Measurements from ENCODE around the gene IL10.

The IL10 gene

DNA sequence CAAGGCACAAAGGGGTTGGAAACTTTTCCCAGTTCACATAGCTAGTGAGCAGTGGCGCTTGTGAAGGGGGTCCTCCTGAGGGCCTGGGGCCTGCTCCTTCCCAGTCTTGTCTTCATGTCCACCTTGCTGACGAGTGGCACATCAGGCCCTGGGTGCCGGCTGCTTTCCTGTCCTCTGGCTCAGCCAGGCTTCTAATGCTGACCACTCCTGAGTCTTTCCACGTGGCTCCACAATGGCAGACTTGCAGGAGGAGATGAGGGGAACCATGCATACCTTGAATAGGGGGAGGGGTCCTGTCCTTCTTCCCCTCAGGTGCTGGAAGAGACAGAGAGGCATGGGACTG lies 48.9 kb downstream of the IL10 start:
- Histone ChIP-seq H3K9ac (ENCODE audit: insufficient read length, low read depth) (peak overlapping the region; percentile 29), H3K4me1 (ENCODE audit: insufficient read depth, insufficient read length) (peaks cover 24% of the 10 kb centered on the region), H3K36me3 (ENCODE audit: insufficient read depth, insufficient read length, low read length) (no peaks in the 10 kb centered on the region), H3K4me3 (ENCODE audit: insufficient read length, low read depth) (no peak overlapping the region), H3K9me3 (ENCODE audit: insufficient read depth, low read length) (no peaks in the 10 kb centered on the region), H3K27me3 (ENCODE audit: insufficient read depth, insufficient read length) (no peaks in the 10 kb centered on the region)
- TF ChIP-seq YY1 (IDR thresholded peaks at IDR 0.05; ENCODE audit: insufficient read depth, insufficient read length) (no peak), ZNF274 (IDR thresholded peaks at IDR 0.05; ENCODE audit: low read depth, low read length) (no peak), SUZ12 (IDR thresholded peaks at IDR 0.05; ENCODE audit: extremely low read depth, insufficient read depth, insufficient read length) (no peak)
- no peak for DNase-seq (ENCODE audit: low read depth, low spot score)

DNA sequence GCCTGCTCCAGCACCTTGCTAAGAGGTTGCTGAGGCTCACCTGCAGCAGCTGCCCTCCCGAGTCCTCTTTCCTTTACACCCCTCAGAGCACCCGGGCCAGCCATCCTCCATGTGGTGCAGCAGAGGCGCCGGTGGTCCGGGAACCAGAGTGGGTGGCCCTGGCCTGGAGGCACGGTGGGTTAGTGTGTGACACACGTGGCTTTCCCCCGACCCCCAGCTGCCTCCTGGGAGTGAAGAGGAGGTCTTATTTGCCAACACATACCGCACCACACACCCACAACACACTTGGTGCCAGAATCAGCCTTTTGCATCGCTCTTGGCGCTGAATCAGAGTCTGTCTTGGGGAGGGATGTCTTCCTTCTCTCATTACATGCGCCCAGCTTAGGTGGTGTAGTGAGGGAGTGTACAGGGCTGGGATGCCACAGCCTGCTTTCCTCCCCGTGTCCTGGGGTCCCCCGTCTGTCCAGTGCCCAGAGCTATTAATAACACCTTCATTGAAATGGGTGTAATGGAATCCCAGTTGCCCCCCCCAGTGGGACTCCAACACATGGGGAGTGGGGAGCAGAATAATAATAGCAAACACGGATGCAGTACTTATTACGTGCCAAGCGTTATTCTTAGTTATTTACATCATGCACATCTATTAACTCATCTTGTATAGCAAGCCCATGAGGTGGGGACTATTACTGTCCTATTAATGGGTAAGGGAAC lies 49.4 kb downstream of the IL10 start:
- H3K4me3 ChIP-seq (ENCODE audit: insufficient read length, low read depth), result no peak overlapping the region
- no peak for DNase-seq (ENCODE audit: low read depth, low spot score)
- H3K4me1 ChIP-seq (ENCODE audit: insufficient read depth, insufficient read length), result peaks cover 24% of the 10 kb centered on the region
- H3K36me3 ChIP-seq (ENCODE audit: insufficient read depth, insufficient read length, low read length), result no peaks in the 10 kb centered on the region
- H3K27me3 ChIP-seq (ENCODE audit: insufficient read depth, insufficient read length), result no peaks in the 10 kb centered on the region
- no peak overlapping the region for H3K9ac ChIP-seq (ENCODE audit: insufficient read length, low read depth)
- H3K9me3 ChIP-seq (ENCODE audit: insufficient read depth, low read length), result no peaks in the 10 kb centered on the region
- TF ChIP-seq YY1 (IDR thresholded peaks at IDR 0.05; ENCODE audit: insufficient read depth, insufficient read length), result no peak
- TF ChIP-seq SUZ12 (IDR thresholded peaks at IDR 0.05; ENCODE audit: extremely low read depth, insufficient read depth, insufficient read length), result no peak
- TF ChIP-seq ZNF274 (IDR thresholded peaks at IDR 0.05; ENCODE audit: low read depth, low read length), result no peak

DNA sequence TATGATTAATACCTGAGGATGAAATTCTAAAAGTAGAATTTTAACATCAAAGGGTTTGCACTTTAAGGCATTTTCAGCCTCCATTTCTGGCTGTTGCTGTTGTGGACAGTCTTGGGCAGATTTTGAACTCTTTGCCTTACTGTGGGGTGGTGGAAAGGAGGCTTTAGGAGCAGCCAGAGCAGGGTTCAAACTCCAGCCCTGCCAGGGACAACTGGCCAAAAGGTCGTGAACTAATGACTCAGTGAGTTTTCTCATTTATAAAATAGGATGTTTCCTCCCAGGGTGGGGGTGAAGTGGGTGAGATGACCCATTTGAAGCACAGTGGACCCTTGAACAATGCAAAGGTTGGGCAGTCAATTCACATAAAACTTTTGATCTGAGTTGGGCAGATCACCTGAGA lies 50.8 kb downstream of the IL10 start:
- Histone ChIP-seq H3K9me3 (ENCODE audit: insufficient read depth, low read length) (no peaks in the 10 kb centered on the region), H3K4me3 (ENCODE audit: insufficient read length, low read depth) (no peak overlapping the region), H3K4me1 (ENCODE audit: insufficient read depth, insufficient read length) (peaks cover 24% of the 10 kb centered on the region), H3K27me3 (ENCODE audit: insufficient read depth, insufficient read length) (no peaks in the 10 kb centered on the region), H3K9ac (ENCODE audit: insufficient read length, low read depth) (no peak overlapping the region), H3K36me3 (ENCODE audit: insufficient read depth, insufficient read length, low read length) (no peaks in the 10 kb centered on the region)
- no peak for DNase-seq (ENCODE audit: low read depth, low spot score)
- TF ChIP-seq YY1 (IDR thresholded peaks at IDR 0.05; ENCODE audit: insufficient read depth, insufficient read length) (no peak), ZNF274 (IDR thresholded peaks at IDR 0.05; ENCODE audit: low read depth, low read length) (no peak), SUZ12 (IDR thresholded peaks at IDR 0.05; ENCODE audit: extremely low read depth, insufficient read depth, insufficient read length) (no peak)

DNA sequence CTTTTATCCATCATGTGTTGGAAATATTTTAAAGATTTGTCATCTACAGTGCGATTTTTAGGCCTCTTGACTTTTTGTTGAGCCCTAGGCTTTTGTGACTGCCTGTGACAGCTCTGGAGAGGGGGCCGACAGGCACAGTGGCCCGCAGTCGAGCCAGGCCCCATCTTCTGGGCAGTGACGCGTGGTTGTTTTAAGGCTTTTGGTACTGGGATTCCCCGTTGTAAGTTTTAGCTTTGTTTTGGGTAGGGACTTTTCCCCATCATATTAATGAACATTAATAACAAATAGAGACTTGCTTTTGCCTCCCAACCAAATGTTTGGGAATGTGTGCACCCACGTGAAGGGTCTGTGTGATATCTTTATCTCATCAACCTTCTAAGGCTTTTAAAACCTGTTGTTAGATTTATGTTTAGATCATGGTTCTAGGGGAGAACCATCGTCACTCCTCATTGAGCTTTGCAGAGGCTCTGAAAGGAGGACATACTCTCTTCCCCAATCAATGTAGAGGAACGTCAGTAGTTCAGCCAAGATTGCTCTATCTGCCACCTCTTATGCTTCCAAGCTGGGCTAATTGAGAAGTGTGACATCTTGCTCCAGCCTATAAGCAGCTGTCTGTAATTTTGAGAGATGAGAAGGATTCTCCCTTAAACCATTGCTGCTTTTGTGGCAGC lies 53.0 kb downstream of the IL10 start:
- DNase-seq (ENCODE audit: low read depth, low spot score), result no peak
- peaks cover 16% of the 10 kb centered on the region for H3K4me1 ChIP-seq (ENCODE audit: insufficient read depth, insufficient read length)

DNA sequence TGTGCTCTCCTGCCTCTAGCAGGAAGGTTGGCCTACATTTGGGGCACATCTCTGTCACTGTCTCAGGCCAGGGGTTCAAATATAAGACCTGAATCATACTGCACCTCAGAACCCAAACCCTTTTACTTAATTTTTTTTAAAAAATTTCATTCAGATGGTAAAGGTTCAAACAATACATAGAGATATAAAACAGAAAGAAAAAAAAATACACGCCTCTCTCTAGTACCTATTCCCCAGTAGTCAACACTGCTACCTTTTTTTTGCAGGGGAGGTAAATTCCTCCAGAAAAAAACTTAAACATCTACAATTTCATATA lies 54.7 kb downstream of the IL10 start:
- H3K9ac ChIP-seq (ENCODE audit: insufficient read length, low read depth), result no peak overlapping the region
- no peaks in the 10 kb centered on the region for H3K9me3 ChIP-seq (ENCODE audit: insufficient read depth, low read length)
- H3K27me3 ChIP-seq (ENCODE audit: insufficient read depth, insufficient read length), result no peaks in the 10 kb centered on the region
- TF ChIP-seq ZNF274 (IDR thresholded peaks at IDR 0.05; ENCODE audit: low read depth, low read length) (no peak), SUZ12 (IDR thresholded peaks at IDR 0.05; ENCODE audit: extremely low read depth, insufficient read depth, insufficient read length) (no peak), YY1 (IDR thresholded peaks at IDR 0.05; ENCODE audit: insufficient read depth, insufficient read length) (no peak)
- no peak overlapping the region for H3K4me3 ChIP-seq (ENCODE audit: insufficient read length, low read depth)
- peaks cover 2% of the 10 kb centered on the region for H3K4me1 ChIP-seq (ENCODE audit: insufficient read depth, insufficient read length)
- DNase-seq (ENCODE audit: low read depth, low spot score), result no peak
- no peaks in the 10 kb centered on the region for H3K36me3 ChIP-seq (ENCODE audit: insufficient read depth, insufficient read length, low read length)

More for the DNA sequence above, 53.0 kb downstream of the IL10 start:
- Histone ChIP-seq H3K4me3 (ENCODE audit: insufficient read length, low read depth) (no peak overlapping the region), H3K9ac (ENCODE audit: insufficient read length, low read depth) (no peak overlapping the region), H3K36me3 (ENCODE audit: insufficient read depth, insufficient read length, low read length) (no peaks in the 10 kb centered on the region), H3K9me3 (ENCODE audit: insufficient read depth, low read length) (no peaks in the 10 kb centered on the region), H3K27me3 (ENCODE audit: insufficient read depth, insufficient read length) (no peaks in the 10 kb centered on the region)
- TF ChIP-seq YY1 (IDR thresholded peaks at IDR 0.05; ENCODE audit: insufficient read depth, insufficient read length), result no peak
